Uterus (tissue), 4 donors: ENCODE data around the gene LRRIQ1. TPM values are rescaled to one million over a fixed set of nuclear protein-coding genes. Genes with fewer than 3 reads are reported as not detected.

Source experiments
- DNase-seq, 2 donors: peaks; one replicate each; pipeline ENCODE4 v3.0.0-alpha.2; 2019 to 2020
- H3K27ac ChIP-seq, 2 donors: fragments of 200-600 bp; sonication (generic); 1 replicate in 1 of 2; 2 replicates in 1 of 2; pipeline ENCODE4 v1.5.1; 2016 to 2018
- H3K27me3 ChIP-seq, 2 donors: fragments of 200-600 bp; sonication (generic); one replicate each; pipeline ENCODE4 v1.5.1; 2018 to 2019; ENCODE audit warnings: control low read depth in 1 of 2
- H3K36me3 ChIP-seq, 2 donors: fragments of 200-600 bp; sonication (generic); one replicate each; pipeline ENCODE4 v1.5.1; 2019; ENCODE audit warnings: control low read depth in 1 of 2
- H3K4me1 ChIP-seq, 2 donors: fragments of 200-600 bp; sonication (generic); one replicate each; pipeline ENCODE4 v1.5.1; 2018 to 2019; ENCODE audit warnings: control low read depth in 1 of 2
- H3K4me3 ChIP-seq, 2 donors: fragments of 200-600 bp; sonication (generic); 1 replicate in 1 of 2; 2 replicates in 1 of 2; pipeline ENCODE4 v1.5.1; 2018 to 2019; ENCODE audit warnings: mild to moderate bottlenecking in 1 of 2
- H3K9me3 ChIP-seq, 2 donors: fragments of 200-600 bp; sonication (generic); one replicate each; pipeline ENCODE4 v1.5.1; 2019; ENCODE audit warnings: control low read depth in 1 of 2
- CTCF ChIP-seq, 4 experiments: fragments of 200-600 bp in 2 of 4; fragments of 450-650 bp in 2 of 4; sonication (generic) in 2 of 4; IDR thresholded peaks; one replicate each; pipeline ENCODE4 v1.5.1; 2016 to 2019; ENCODE audit warnings: antibody characterized with exemption in 4 of 4, mild to moderate bottlenecking in 2 of 4, moderate library complexity in 1 of 4
- POLR2A ChIP-seq, 2 donors: fragments of 450-650 bp; IDR thresholded peaks; one replicate each; pipeline ENCODE4 v1.6.1; 2016; ENCODE audit warnings: antibody characterized with exemption in 2 of 2, mild to moderate bottlenecking in 1 of 2, moderate library complexity in 1 of 2
- intact Hi-C: fragments of 100-400 bp; cut with DNase I; formaldehyde crosslinking; loops from one replicate; pipeline ENCODE4 v1.15.1; 2023; ENCODE audit warnings: low total_unique reads
- total RNA-seq, 4 donors: library from RNA; depleted of rRNA in 3 of 4; stranded (reverse); fragments of >200 nt in 3 of 4; gene quantifications; one replicate each; pipeline versions ENCODE4 v1.1.0 to v1.2.4, GENCODE V29; 2014 to 2023
- donor health status: DM: yes; HTN: yes; CAD: no.

The LRRIQ1 gene
- total RNA-seq, 4 donors from 2014 or later, result 0.51 to 13.1 (median 1.9) TPM

GRCh38 chr12:85095501-85095900 is 59.4 kb downstream of the LRRIQ1 start:
- Histone ChIP-seq H3K4me1 (no peaks in the 10 kb centered on the region), H3K36me3 (no peaks in the 10 kb centered on the region), H3K27me3 (no peaks in the 10 kb centered on the region), H3K27ac (no peak overlapping the region), H3K4me3 (no peak overlapping the region), H3K9me3 (no peaks in the 10 kb centered on the region)
- DNase-seq, result no peak
- TF ChIP-seq POLR2A (IDR thresholded peaks at IDR 0.05) (no peak), CTCF (IDR thresholded peaks at IDR 0.05) (no peak)
- intact Hi-C loops, result no loop called here

GRCh38 chr12:85130646-85131045 is 94.5 kb downstream of the LRRIQ1 start:
- TF ChIP-seq CTCF (IDR thresholded peaks at IDR 0.05) (no peak), POLR2A (IDR thresholded peaks at IDR 0.05) (no peak)
- intact Hi-C loops, result no loop called here
- H3K9me3 ChIP-seq, result no peaks in the 10 kb centered on the region
- H3K4me1 ChIP-seq, result no peaks in the 10 kb centered on the region
- H3K36me3 ChIP-seq, result no peaks in the 10 kb centered on the region
- DNase-seq, result no peak
- H3K27ac ChIP-seq, result no peak overlapping the region
- no peak overlapping the region for H3K4me3 ChIP-seq
- H3K27me3 ChIP-seq, result no peaks in the 10 kb centered on the region

GRCh38 chr12:85138833-85139232 is 102.7 kb downstream of the LRRIQ1 start:
- Histone ChIP-seq H3K36me3 (no peaks in the 10 kb centered on the region), H3K4me1 (no peaks in the 10 kb centered on the region), H3K9me3 (no peaks in the 10 kb centered on the region), H3K4me3 (no peak overlapping the region), H3K27me3 (no peaks in the 10 kb centered on the region), H3K27ac (no peak overlapping the region)
- no peak for DNase-seq
- intact Hi-C loops, result no loop called here
- TF ChIP-seq POLR2A (IDR thresholded peaks at IDR 0.05) (no peak), CTCF (IDR thresholded peaks at IDR 0.05) (no peak)

- no peak for TF ChIP-seq POLR2A (IDR thresholded peaks at IDR 0.05)
- TF ChIP-seq CTCF (IDR thresholded peaks at IDR 0.05), result no peak
- intact Hi-C loops, result no loop called here
- Histone ChIP-seq H3K4me1 (no peaks in the 10 kb centered on the region), H3K27ac (no peak overlapping the region), H3K27me3 (no peaks in the 10 kb centered on the region), H3K36me3 (no peaks in the 10 kb centered on the region), H3K4me3 (no peak overlapping the region), H3K9me3 (no peaks in the 10 kb centered on the region)
- no peak for DNase-seq
Observed at GRCh38 chr12:85147331-85147730, 111.2 kb downstream of the LRRIQ1 start.

- DNase-seq, result no peak
- H3K4me3 ChIP-seq, result no peak overlapping the region
- no peaks in the 10 kb centered on the region for H3K27me3 ChIP-seq
- H3K9me3 ChIP-seq, result no peaks in the 10 kb centered on the region
- H3K36me3 ChIP-seq, result no peaks in the 10 kb centered on the region
- intact Hi-C loops, result no loop called here
- no peak overlapping the region for H3K27ac ChIP-seq
- TF ChIP-seq POLR2A (IDR thresholded peaks at IDR 0.05) (no peak), CTCF (IDR thresholded peaks at IDR 0.05) (no peak)
- no peaks in the 10 kb centered on the region for H3K4me1 ChIP-seq
Observed at GRCh38 chr12:85152311-85152729, 116.2 kb downstream of the LRRIQ1 start.
